ENCODE measurements around the gene PDSS1.

DNA sequence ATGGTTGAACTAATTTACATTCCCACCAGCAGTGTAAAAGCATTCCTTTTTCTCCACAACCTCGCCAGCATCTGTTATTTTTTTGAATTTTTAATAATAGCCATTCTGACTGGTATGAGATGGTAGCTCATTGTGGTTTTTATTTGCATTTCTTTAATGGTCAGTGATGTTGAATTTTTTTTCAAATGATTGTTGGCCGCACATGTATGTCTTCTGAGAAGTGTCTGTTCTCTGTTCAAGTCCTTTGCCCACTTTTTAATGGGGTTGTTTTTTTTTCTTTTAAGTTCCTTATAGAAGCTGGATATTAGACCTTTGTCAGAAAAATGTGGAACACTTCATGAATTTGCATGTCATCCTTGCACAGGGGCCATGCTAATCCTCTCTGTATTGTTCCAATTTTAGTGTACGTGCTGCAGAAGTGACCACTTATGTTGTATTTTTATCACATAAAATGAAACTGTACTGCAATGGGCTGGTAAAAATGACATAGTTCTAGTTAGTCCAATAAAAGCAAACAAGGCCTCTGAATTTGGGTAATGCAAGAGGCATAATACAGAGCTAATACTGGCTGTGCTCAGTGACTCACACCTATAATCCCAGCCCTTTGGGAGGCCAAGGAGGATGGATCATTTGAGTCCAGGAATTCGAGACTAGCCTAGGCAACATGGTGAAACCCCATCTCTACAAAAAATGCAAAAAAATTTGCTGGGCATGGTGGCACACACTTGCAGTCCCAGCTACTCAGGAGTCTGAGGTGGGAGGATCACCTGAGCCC, 92.9 kb downstream of the PDSS1 start:
- TF ChIP-seq, protein P1, sequence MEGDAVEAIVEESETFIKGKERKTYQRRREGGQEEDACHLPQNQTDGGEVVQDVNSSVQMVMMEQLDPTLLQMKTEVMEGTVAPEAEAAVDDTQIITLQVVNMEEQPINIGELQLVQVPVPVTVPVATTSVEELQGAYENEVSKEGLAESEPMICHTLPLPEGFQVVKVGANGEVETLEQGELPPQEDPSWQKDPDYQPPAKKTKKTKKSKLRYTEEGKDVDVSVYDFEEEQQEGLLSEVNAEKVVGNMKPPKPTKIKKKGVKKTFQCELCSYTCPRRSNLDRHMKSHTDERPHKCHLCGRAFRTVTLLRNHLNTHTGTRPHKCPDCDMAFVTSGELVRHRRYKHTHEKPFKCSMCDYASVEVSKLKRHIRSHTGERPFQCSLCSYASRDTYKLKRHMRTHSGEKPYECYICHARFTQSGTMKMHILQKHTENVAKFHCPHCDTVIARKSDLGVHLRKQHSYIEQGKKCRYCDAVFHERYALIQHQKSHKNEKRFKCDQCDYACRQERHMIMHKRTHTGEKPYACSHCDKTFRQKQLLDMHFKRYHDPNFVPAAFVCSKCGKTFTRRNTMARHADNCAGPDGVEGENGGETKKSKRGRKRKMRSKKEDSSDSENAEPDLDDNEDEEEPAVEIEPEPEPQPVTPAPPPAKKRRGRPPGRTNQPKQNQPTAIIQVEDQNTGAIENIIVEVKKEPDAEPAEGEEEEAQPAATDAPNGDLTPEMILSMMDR (IDR thresholded peaks at IDR 0.05; ENCODE audit: insufficient read depth, low read length) = no peak
- TF ChIP-seq POLR2AphosphoS5 (IDR thresholded peaks at IDR 0.05; ENCODE audit: low read depth) (no peak), GABPA (IDR thresholded peaks at IDR 0.05; ENCODE audit: low read depth) (no peak)
